CD4-positive, alpha-beta T cell (primary cell): ENCODE measurements around the gene NTN1. TPM values are rescaled to one million over a fixed set of nuclear protein-coding genes. Genes with fewer than 3 reads are reported as not detected.

Experiments
- ATAC-seq: fragments of 200-7000 bp; cut with Tn5 transposase; one replicate; pipeline ENCODE4 v1.10.0; 2022; ENCODE audit warnings: mild to moderate bottlenecking; ENCODE audit not compliant: poor library complexity
- CTCF ChIA-PET: fragments of 350-600 bp; sonication (Branson Sonifier 250); formaldehyde crosslinking; loops from one replicate; lab custom pipeline; 2021; ENCODE audit warnings: antibody characterized with exemption, inconsistent platforms; lab: Charles Lee
- POLR2A ChIA-PET: fragments of 350-600 bp; sonication (Branson Sonifier 250); formaldehyde crosslinking; loops from one replicate; lab custom pipeline; 2021; ENCODE audit warnings: antibody characterized with exemption, inconsistent platforms; lab: Charles Lee
- DNase-seq, 14 experiments: peaks; one replicate each; pipeline ENCODE4 v3.0.0-alpha.2; 2013 to 2020; ENCODE audit warnings: mixed read lengths in 2 of 14
- H3K27ac ChIP-seq, 2 donors: one replicate each; pipeline versions ENCODE4 v1.5.1 to v1.7.0; 2013; ENCODE audit warnings: low read length in 2 of 2, low read depth in 1 of 2, mild to moderate bottlenecking in 1 of 2
- H3K27me3 ChIP-seq, 2 experiments: 1 replicate in 1 of 2; 2 replicates in 1 of 2; pipeline versions ENCODE4 v1.6.1 to v1.7.0; 2013; ENCODE audit warnings: low read length in 2 of 2, control low read depth in 1 of 2, mild to moderate bottlenecking in 1 of 2, moderate library complexity in 1 of 2; ENCODE audit not compliant: insufficient read depth in 2 of 2, control insufficient read depth in 1 of 2
- H3K36me3 ChIP-seq: one replicate; pipeline ENCODE4 v1.6.1; 2013; ENCODE audit warnings: low read length, control low read depth; ENCODE audit not compliant: insufficient read depth
- H3K4me1 ChIP-seq: one replicate; pipeline ENCODE4 v1.6.1; 2013; ENCODE audit warnings: low read length, control low read depth; ENCODE audit not compliant: insufficient read depth
- H3K4me3 ChIP-seq: one replicate; pipeline ENCODE4 v1.5.1; 2013; ENCODE audit warnings: mild to moderate bottlenecking, low read length, moderate library complexity
- H3K9me3 ChIP-seq, 2 experiments: 1 replicate in 1 of 2; 2 replicates in 1 of 2; pipeline versions ENCODE4 v1.6.1 to v1.7.0; 2013; ENCODE audit warnings: low read length in 2 of 2, mild to moderate bottlenecking in 2 of 2, control low read depth in 1 of 2, moderate library complexity in 1 of 2; ENCODE audit not compliant: control insufficient read depth in 1 of 2, insufficient read depth in 1 of 2
- H3K27ac Mint-ChIP-seq: one replicate; pipeline ENCODE4 v1.8.0; 2020; ENCODE audit warnings: mixed read lengths
- H3K27me3 Mint-ChIP-seq: one replicate; pipeline ENCODE4 v1.8.0; 2021; ENCODE audit warnings: mixed read lengths
- H3K36me3 Mint-ChIP-seq: one replicate; pipeline ENCODE4 v1.8.0; 2021; ENCODE audit warnings: low read depth, mixed read lengths
- H3K4me1 Mint-ChIP-seq: one replicate; pipeline ENCODE4 v1.8.0; 2021; ENCODE audit warnings: low read depth, mixed read lengths
- H3K4me3 Mint-ChIP-seq: one replicate; pipeline ENCODE4 v1.8.0; 2020; ENCODE audit warnings: mild to moderate bottlenecking, mixed read lengths
- H3K9me3 Mint-ChIP-seq: one replicate; pipeline ENCODE4 v1.8.0; 2020; ENCODE audit warnings: mixed read lengths
- CTCF ChIP-seq: fragments of 200-600 bp; IDR thresholded peaks from one replicate; pipeline ENCODE4 v1.8.0; 2022; ENCODE audit warnings: antibody characterized with exemption, mild to moderate bottlenecking
- intact Hi-C, 2 experiments: fragments of 100-400 bp; cut with DNase I in 1 of 2; cut with micrococcal nuclease in 1 of 2; formaldehyde crosslinking; loops; one replicate each; pipeline versions ENCODE4 v1.15.1 to v1.9.0; 2023 to 2025; cut with DNase I, micrococcal nuclease
- total RNA-seq, 174 experiments: library from RNA in 2 of 174; stranded (reverse) in 2 of 174; gene quantifications; one replicate each; pipeline ENCODE4 v1.2.3 and lab custom pipeline; 2021 to 2026

The NTN1 gene
- total RNA-seq, 2 experiments from 2014 or later = 0.08 to 0.14 TPM

GRCh38 chr17:9072696-9073339, 51.5 kb downstream of the NTN1 start:
- intact Hi-C loops = no loop called here
- Mint-ChIP-seq H3K4me1 (peaks cover 11% of the 10 kb centered on the region), H3K27me3 (peaks cover 8% of the 10 kb centered on the region), H3K27ac (no peak overlapping the region), H3K4me3 (no peak overlapping the region), H3K36me3 (no peaks in the 10 kb centered on the region), H3K9me3 (no peaks in the 10 kb centered on the region)
- no peak for TF ChIP-seq CTCF
- Histone ChIP-seq H3K36me3 (no peaks in the 10 kb centered on the region), H3K4me1 (no peaks in the 10 kb centered on the region), H3K27me3 (peaks cover 0 to 7% of the 10 kb centered on the region in 2 experiments), H3K9me3 (no peaks in the 10 kb centered on the region), H3K4me3 (no peak overlapping the region), H3K27ac (no peak overlapping the region)
- no peak for ATAC-seq
- no peak for DNase-seq
- ChIA-PET CTCF (no interaction called here), POLR2A (no interaction called here)

GRCh38 chr17:9074131-9074530, 52.8 kb downstream of the NTN1 start:
- no peak overlapping the region for H3K4me3 ChIP-seq
- no peaks in the 10 kb centered on the region for H3K36me3 ChIP-seq
- no peak for TF ChIP-seq CTCF
- Mint-ChIP-seq H3K4me1 (peaks cover 21% of the 10 kb centered on the region), H3K27ac (no peak overlapping the region), H3K4me3 (no peak overlapping the region), H3K9me3 (no peaks in the 10 kb centered on the region), H3K36me3 (no peaks in the 10 kb centered on the region), H3K27me3 (peaks cover 5% of the 10 kb centered on the region)
- intact Hi-C loops = no loop called here
- ATAC-seq (no peak), DNase-seq (no peak)
- ChIA-PET CTCF (no interaction called here), POLR2A (no interaction called here)
- H3K4me1 ChIP-seq = peaks cover 4% of the 10 kb centered on the region
- H3K27me3 ChIP-seq = peaks cover 0 to 7% of the 10 kb centered on the region in 2 experiments
- no peak overlapping the region for H3K27ac ChIP-seq
- H3K9me3 ChIP-seq = peaks cover 0 to under 1% of the 10 kb centered on the region in 2 experiments

GRCh38 chr17:9079461-9080103, 58.3 kb downstream of the NTN1 start:
- peaks cover 6 to 11% of the 10 kb centered on the region in 2 experiments for H3K9me3 ChIP-seq
- Mint-ChIP-seq H3K9me3 (no peaks in the 10 kb centered on the region), H3K27ac (peak overlapping the region; percentile 47), H3K36me3 (no peaks in the 10 kb centered on the region), H3K4me3 (no peak overlapping the region), H3K4me1 (peaks cover 37% of the 10 kb centered on the region), H3K27me3 (no peaks in the 10 kb centered on the region)
- H3K36me3 ChIP-seq = no peaks in the 10 kb centered on the region
- CTCF ChIA-PET = no interaction called here
- no peak for ATAC-seq
- no peak for TF ChIP-seq CTCF
- no peaks in the 10 kb centered on the region for H3K27me3 ChIP-seq
- H3K4me3 ChIP-seq = no peak overlapping the region
- DNase-seq = peak in 4 of 14 experiments; percentile 3 to 24 (median 14)
- intact Hi-C loops = no loop called here
- POLR2A ChIA-PET = no interaction called here
- H3K27ac ChIP-seq = peak overlapping the region; percentile 53 to 62
- H3K4me1 ChIP-seq = peaks cover 18% of the 10 kb centered on the region
